ENCODE data around the gene NLGN1.

- TF ChIP-seq EZH2 (IDR thresholded peaks at IDR 0.05; ENCODE audit: insufficient read depth, poor library complexity, severe bottlenecking) (no peak), EZH2phosphoT487 (IDR thresholded peaks at IDR 0.05; ENCODE audit: insufficient read depth, low read depth) (no peak)
Measured at GRCh38 chr3:173849489-173849888, 451.9 kb downstream of the NLGN1 start.

Measured in GM23248 (cell line).